Measurements from ENCODE around the gene RNF4. TPM values are rescaled to one million over a fixed set of nuclear protein-coding genes. Genes with fewer than 3 reads are reported as not detected.
A peak's percentile ranks its signal among the peaks of the same experiment; 100 is the strongest.

Gene RNF4
- total RNA-seq, 4 donors from 2014 or later, result 42.2 to 99.0 (median 50.1) TPM

GRCh38 chr4:2501034-2501594 is 32.2 kb downstream of the RNF4 start:
- no peaks in the 10 kb centered on the region for H3K27me3 ChIP-seq
- H3K9me3 ChIP-seq, result no peaks in the 10 kb centered on the region
- peaks cover 0 to 4% (median 0%) of the 10 kb centered on the region in 4 donors for H3K4me1 ChIP-seq
- DNase-seq, result no peak
- H3K4me3 ChIP-seq, result no peak overlapping the region
- peaks cover 0 to 85% (median 0%) of the 10 kb centered on the region in 3 donors for H3K36me3 ChIP-seq
- TF ChIP-seq POLR2A (IDR thresholded peaks at IDR 0.05), result no peak
- no peak for TF ChIP-seq CTCF (IDR thresholded peaks at IDR 0.05)
- no peak overlapping the region for H3K27ac ChIP-seq

GRCh38 chr4:2503809-2504208 is 34.9 kb downstream of the RNF4 start:
- DNase-seq, result no peak
- Histone ChIP-seq H3K27ac (no peak overlapping the region), H3K36me3 (peaks cover 0 to 73% (median 0%) of the 10 kb centered on the region in 3 donors), H3K4me3 (no peak overlapping the region), H3K9me3 (no peaks in the 10 kb centered on the region), H3K27me3 (no peaks in the 10 kb centered on the region), H3K4me1 (no peaks in the 10 kb centered on the region)
- TF ChIP-seq CTCF (IDR thresholded peaks at IDR 0.05), result no peak
- TF ChIP-seq POLR2A (IDR thresholded peaks at IDR 0.05), result no peak

DNA sequence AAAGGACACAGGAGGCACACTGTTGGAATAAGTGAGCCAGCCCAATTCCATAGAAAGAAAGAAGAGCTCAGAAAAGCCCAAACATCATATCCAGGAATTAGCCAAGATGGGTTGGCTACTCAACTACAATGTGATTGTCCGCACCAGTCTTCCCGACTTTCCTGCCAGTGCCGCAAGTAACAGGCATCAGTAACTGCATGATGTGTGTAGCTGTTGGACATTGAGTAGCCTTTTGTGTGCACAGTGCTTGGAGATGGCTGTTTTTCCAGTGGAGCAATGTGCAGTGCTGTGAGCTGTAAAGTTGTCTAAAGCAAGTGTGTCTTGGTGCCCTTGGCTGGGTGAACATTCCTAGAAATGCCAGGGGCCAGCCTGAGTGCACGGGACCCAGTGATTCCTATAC is 38.4 kb downstream of the RNF4 start:
- TF ChIP-seq POLR2A (IDR thresholded peaks at IDR 0.05), result no peak
- TF ChIP-seq CTCF (IDR thresholded peaks at IDR 0.05), result no peak

DNA sequence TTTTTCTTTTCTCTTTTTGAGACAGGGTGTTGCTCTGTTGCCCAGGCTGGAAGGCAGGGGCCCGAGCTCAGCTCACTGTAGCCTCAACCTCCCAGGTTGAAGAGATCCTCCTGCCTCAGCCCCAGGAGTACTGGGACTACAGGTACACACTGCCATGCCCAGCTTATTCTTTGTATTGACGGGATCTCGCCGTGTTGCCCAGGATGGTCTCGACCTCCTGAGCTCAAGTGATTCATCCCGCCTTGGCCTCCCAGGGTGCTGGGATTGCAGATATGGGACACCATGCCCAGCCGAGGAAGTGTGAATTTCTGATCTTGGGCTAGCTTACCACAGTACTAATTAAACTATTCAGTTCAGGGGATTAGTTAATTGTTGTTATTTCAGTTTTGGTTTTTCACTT is 38.9 kb downstream of the RNF4 start:
- no peak overlapping the region for H3K27ac ChIP-seq
- no peaks in the 10 kb centered on the region for H3K27me3 ChIP-seq
- DNase-seq, result no peak
- no peaks in the 10 kb centered on the region for H3K9me3 ChIP-seq
- H3K4me1 ChIP-seq, result peaks cover 0 to 3% (median 0%) of the 10 kb centered on the region in 4 donors
- TF ChIP-seq CTCF (IDR thresholded peaks at IDR 0.05) (no peak), POLR2A (IDR thresholded peaks at IDR 0.05) (no peak)
- H3K36me3 ChIP-seq, result peaks cover 0 to 71% (median 0%) of the 10 kb centered on the region in 3 donors
- no peak overlapping the region for H3K4me3 ChIP-seq

More for the DNA sequence above, 38.4 kb downstream of the RNF4 start:
- no peak overlapping the region for H3K4me3 ChIP-seq
- H3K36me3 ChIP-seq, result peaks cover 0 to 69% (median 0%) of the 10 kb centered on the region in 3 donors
- H3K27me3 ChIP-seq, result no peaks in the 10 kb centered on the region
- DNase-seq, result no peak
- peaks cover 0 to 3% (median 0%) of the 10 kb centered on the region in 4 donors for H3K4me1 ChIP-seq
- H3K27ac ChIP-seq, result no peak overlapping the region
- H3K9me3 ChIP-seq, result no peaks in the 10 kb centered on the region

GRCh38 chr4:2510351-2511259 is 41.7 kb downstream of the RNF4 start:
- DNase-seq, result no peak

More at GRCh38 chr4:2510351-2511259, 41.7 kb downstream of the RNF4 start:
- Histone ChIP-seq H3K4me1 (peaks cover 0 to 3% (median 0%) of the 10 kb centered on the region in 4 donors), H3K27ac (peak overlapping the region in 1 of 4 donors; percentile 42), H3K4me3 (no peak overlapping the region), H3K36me3 (peaks cover 0 to 80% (median 0%) of the 10 kb centered on the region in 3 donors), H3K27me3 (no peaks in the 10 kb centered on the region), H3K9me3 (no peaks in the 10 kb centered on the region)
- TF ChIP-seq POLR2A (IDR thresholded peaks at IDR 0.05) (no peak), CTCF (IDR thresholded peaks at IDR 0.05) (no peak)

Measured in Peyer's patch (tissue), 4 donors.